Activated CD4-positive, alpha-beta T cell treated with anti-CD3 and anti-CD28 coated beads, Interleukin-2, amount 10 ng/mL, durations not matched to agents 24 days and 14 days (primary cell): ENCODE data around the gene KCNMB1. TPM values are rescaled to one million over a fixed set of nuclear protein-coding genes. Genes with fewer than 3 reads are reported as not detected.
"Not testable (repeated sequence)": the region's sequence is repeated elsewhere in the genome, so short reads cannot be mapped to it uniquely, and the experiment has no call there.

Experiments used
- DNase-seq: peaks from one replicate; pipeline ENCODE4 v3.0.0; 2022
- H3K27ac Mint-ChIP-seq: one replicate; pipeline ENCODE4 v1.8.0; 2022; ENCODE audit warnings: mild to moderate bottlenecking, mixed read lengths
- H3K27me3 Mint-ChIP-seq: one replicate; pipeline ENCODE4 v1.8.0; 2022; ENCODE audit warnings: mixed read lengths
- H3K36me3 Mint-ChIP-seq: one replicate; pipeline ENCODE4 v1.8.0; 2022; ENCODE audit warnings: low read depth, mild to moderate bottlenecking, mixed read lengths
- H3K4me1 Mint-ChIP-seq: one replicate; pipeline ENCODE4 v1.8.0; 2021; ENCODE audit warnings: mixed read lengths
- H3K4me3 Mint-ChIP-seq: one replicate; pipeline ENCODE4 v1.8.0; 2022; ENCODE audit warnings: mild to moderate bottlenecking, moderate library complexity, mixed read lengths
- H3K9me3 Mint-ChIP-seq: one replicate; pipeline ENCODE4 v1.8.0; 2021; ENCODE audit warnings: mixed read lengths
- intact Hi-C: fragments of 100-400 bp; cut with micrococcal nuclease; formaldehyde crosslinking; loops from one replicate; pipeline ENCODE4 v1.15.1; 2023
- total RNA-seq: library from RNA; stranded (reverse); gene quantifications from 2 replicates; pipeline ENCODE4 v1.2.3, GENCODE V29; 2022

The KCNMB1 gene
- total RNA-seq, 1 donor from 2014 or later = not detected

GRCh38 chr5:170380361-170380951 lies 8.7 kb downstream of the KCNMB1 start:
- no peaks in the 10 kb centered on the region for H3K4me1 Mint-ChIP-seq
- H3K9me3 Mint-ChIP-seq = no peaks in the 10 kb centered on the region
- no peak overlapping the region for H3K27ac Mint-ChIP-seq
- peaks cover 12% of the 10 kb centered on the region for H3K27me3 Mint-ChIP-seq
- intact Hi-C loops = no loop called here
- no peak overlapping the region for H3K4me3 Mint-ChIP-seq
- no peaks in the 10 kb centered on the region for H3K36me3 Mint-ChIP-seq
- no peak for DNase-seq

GRCh38 chr5:170378740-170379139 lies 10.4 kb downstream of the KCNMB1 start:
- no peaks in the 10 kb centered on the region for H3K9me3 Mint-ChIP-seq
- no peak overlapping the region for H3K4me3 Mint-ChIP-seq
- DNase-seq = no peak
- H3K27me3 Mint-ChIP-seq = peaks cover 6% of the 10 kb centered on the region
- H3K36me3 Mint-ChIP-seq = no peaks in the 10 kb centered on the region
- H3K27ac Mint-ChIP-seq = no peak overlapping the region
- intact Hi-C loops = no loop called here
- H3K4me1 Mint-ChIP-seq = no peaks in the 10 kb centered on the region

GRCh38 chr5:170377027-170377426 lies 12.1 kb downstream of the KCNMB1 start:
- Mint-ChIP-seq H3K27ac (no peak overlapping the region), H3K4me1 (no peaks in the 10 kb centered on the region), H3K36me3 (no peaks in the 10 kb centered on the region), H3K4me3 (no peak overlapping the region), H3K9me3 (no peaks in the 10 kb centered on the region), H3K27me3 (peaks cover 14% of the 10 kb centered on the region)
- no peak for DNase-seq
- intact Hi-C loops = no loop called here

GRCh38 chr5:170376526-170376925 lies 12.6 kb downstream of the KCNMB1 start:
- H3K4me1 Mint-ChIP-seq, DNase-seq, H3K9me3 Mint-ChIP-seq, H3K36me3 Mint-ChIP-seq, intact Hi-C loops, H3K27ac Mint-ChIP-seq, H3K4me3 Mint-ChIP-seq: not testable (repeated sequence)
- peaks cover 19% of the 10 kb centered on the region for H3K27me3 Mint-ChIP-seq

DNA sequence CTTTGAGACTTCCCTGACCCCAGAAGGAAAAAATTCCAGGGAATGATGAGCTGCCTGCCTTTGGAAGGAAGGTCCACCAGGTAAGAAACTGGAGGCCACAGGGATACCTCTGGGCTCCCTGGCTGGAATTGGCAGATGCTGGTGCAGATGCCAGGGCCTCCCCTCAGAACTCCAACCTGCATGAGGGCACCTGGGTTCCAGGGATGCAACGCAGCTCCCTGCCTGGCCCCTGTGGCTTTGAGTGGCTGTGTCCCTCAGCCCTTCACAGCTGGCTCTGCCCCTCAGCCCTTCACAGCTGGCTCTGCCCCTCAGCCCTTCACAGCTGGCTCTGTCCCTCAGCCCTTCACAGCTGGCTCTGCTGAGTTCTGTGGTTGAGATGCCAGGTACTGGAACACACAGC lies 13.9 kb downstream of the KCNMB1 start:
- Mint-ChIP-seq H3K4me3 (no peak overlapping the region), H3K27me3 (peaks cover 25% of the 10 kb centered on the region), H3K27ac (no peak overlapping the region), H3K36me3 (no peaks in the 10 kb centered on the region), H3K4me1 (no peaks in the 10 kb centered on the region), H3K9me3 (no peaks in the 10 kb centered on the region)
- no peak for DNase-seq
- intact Hi-C loops = no loop called here

- Mint-ChIP-seq H3K4me3 (no peak overlapping the region), H3K27me3 (peaks cover 37% of the 10 kb centered on the region), H3K4me1 (no peaks in the 10 kb centered on the region), H3K36me3 (no peaks in the 10 kb centered on the region), H3K9me3 (no peaks in the 10 kb centered on the region), H3K27ac (no peak overlapping the region)
- DNase-seq = no peak
- intact Hi-C loops = no loop called here
Observed at GRCh38 chr5:170372971-170373370, 16.2 kb downstream of the KCNMB1 start.

DNA sequence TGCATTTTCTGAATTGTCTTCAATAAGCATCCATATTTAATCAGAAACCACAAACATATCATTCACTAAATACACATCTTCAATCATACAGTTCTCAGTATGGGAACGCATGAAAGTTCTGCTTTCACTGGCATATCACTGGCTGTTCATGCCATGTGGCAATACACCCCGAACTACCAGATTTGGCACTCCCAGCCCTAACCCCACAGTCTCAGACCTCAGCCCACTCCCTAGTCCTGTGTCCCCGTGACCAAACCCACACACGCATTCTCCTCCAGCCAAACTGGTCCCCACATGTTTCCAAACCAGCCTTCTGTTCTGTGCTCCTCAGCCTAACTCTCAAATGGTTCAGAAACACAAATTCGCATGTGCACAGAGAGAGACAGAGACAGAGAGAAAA lies 20.6 kb downstream of the KCNMB1 start:
- Mint-ChIP-seq H3K9me3 (no peaks in the 10 kb centered on the region), H3K27ac (no peak overlapping the region), H3K4me1 (no peaks in the 10 kb centered on the region), H3K27me3 (peaks cover 33% of the 10 kb centered on the region), H3K4me3 (no peak overlapping the region), H3K36me3 (no peaks in the 10 kb centered on the region)
- no peak for DNase-seq
- intact Hi-C loops = no loop called here

GRCh38 chr5:170366276-170366675 lies 22.9 kb downstream of the KCNMB1 start:
- H3K27ac Mint-ChIP-seq = no peak overlapping the region
- no peaks in the 10 kb centered on the region for H3K36me3 Mint-ChIP-seq
- H3K4me1 Mint-ChIP-seq = no peaks in the 10 kb centered on the region
- DNase-seq = no peak
- intact Hi-C loops = no loop called here
- no peaks in the 10 kb centered on the region for H3K9me3 Mint-ChIP-seq
- H3K27me3 Mint-ChIP-seq = peaks cover 19% of the 10 kb centered on the region
- H3K4me3 Mint-ChIP-seq = no peak overlapping the region

- DNase-seq = no peak
- Mint-ChIP-seq H3K27me3 (peaks cover 19% of the 10 kb centered on the region), H3K4me3 (no peak overlapping the region), H3K36me3 (no peaks in the 10 kb centered on the region), H3K9me3 (no peaks in the 10 kb centered on the region), H3K27ac (no peak overlapping the region), H3K4me1 (no peaks in the 10 kb centered on the region)
- intact Hi-C loops = no loop called here
Observed at GRCh38 chr5:170365831-170366230, 23.3 kb downstream of the KCNMB1 start.

GRCh38 chr5:170365011-170365410 lies 24.2 kb downstream of the KCNMB1 start:
- H3K4me1 Mint-ChIP-seq = no peaks in the 10 kb centered on the region
- H3K36me3 Mint-ChIP-seq = no peaks in the 10 kb centered on the region
- no peaks in the 10 kb centered on the region for H3K9me3 Mint-ChIP-seq
- no peak overlapping the region for H3K4me3 Mint-ChIP-seq
- H3K27ac Mint-ChIP-seq = no peak overlapping the region
- peaks cover 15% of the 10 kb centered on the region for H3K27me3 Mint-ChIP-seq
- intact Hi-C loops = no loop called here
- DNase-seq = no peak

DNA sequence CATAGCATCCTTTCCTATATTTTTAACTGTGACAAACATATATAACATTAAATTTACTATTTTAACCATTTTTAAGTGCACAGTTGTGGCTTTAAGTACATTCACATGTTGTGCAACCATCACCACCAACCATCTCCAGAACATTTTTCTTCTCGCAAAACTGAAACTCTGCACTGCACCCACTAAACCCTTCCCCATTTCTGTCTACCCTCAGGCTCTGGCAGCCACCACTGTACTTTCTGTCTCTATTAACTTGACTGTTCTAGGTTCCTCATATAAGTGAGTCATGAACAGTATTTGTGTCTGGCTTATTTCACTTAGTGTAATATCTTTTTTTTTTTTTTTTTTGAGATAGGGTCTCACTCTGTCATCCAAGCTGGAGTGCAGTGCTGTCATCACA lies 25.5 kb downstream of the KCNMB1 start:
- Mint-ChIP-seq H3K27me3 (peaks cover 7% of the 10 kb centered on the region), H3K36me3 (no peaks in the 10 kb centered on the region), H3K9me3 (no peaks in the 10 kb centered on the region), H3K4me1 (no peaks in the 10 kb centered on the region), H3K27ac (no peak overlapping the region), H3K4me3 (no peak overlapping the region)
- intact Hi-C loops = no loop called here
- no peak for DNase-seq

GRCh38 chr5:170362656-170363055 lies 26.5 kb downstream of the KCNMB1 start:
- no peak overlapping the region for H3K4me3 Mint-ChIP-seq
- intact Hi-C loops = no loop called here
- no peaks in the 10 kb centered on the region for H3K9me3 Mint-ChIP-seq
- H3K36me3 Mint-ChIP-seq = no peaks in the 10 kb centered on the region
- no peak overlapping the region for H3K27ac Mint-ChIP-seq
- no peaks in the 10 kb centered on the region for H3K4me1 Mint-ChIP-seq
- peaks cover 3% of the 10 kb centered on the region for H3K27me3 Mint-ChIP-seq
- no peak for DNase-seq

DNA sequence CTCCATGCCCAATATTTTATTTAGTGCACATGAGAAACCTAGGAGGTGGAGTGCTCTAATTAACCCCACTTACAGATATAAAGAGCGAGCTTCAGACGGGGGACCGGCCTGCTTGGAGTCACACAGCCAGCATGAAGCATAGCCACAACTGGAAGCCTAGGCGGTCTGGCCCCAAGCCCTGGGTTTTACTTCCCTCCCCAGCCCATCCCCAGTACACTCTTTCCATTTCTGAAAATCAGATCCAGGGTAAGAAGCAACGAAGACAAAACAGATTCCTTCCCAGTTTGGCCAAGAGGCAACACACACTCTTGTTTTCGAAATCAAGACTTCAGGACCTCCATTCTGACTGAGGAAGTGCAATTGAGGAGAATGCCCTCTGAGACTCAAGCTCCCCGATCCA lies 27.1 kb downstream of the KCNMB1 start:
- intact Hi-C loops = no loop called here
- Mint-ChIP-seq H3K36me3 (no peaks in the 10 kb centered on the region), H3K27me3 (peaks cover 4% of the 10 kb centered on the region), H3K4me1 (no peaks in the 10 kb centered on the region), H3K27ac (no peak overlapping the region), H3K4me3 (no peak overlapping the region), H3K9me3 (no peaks in the 10 kb centered on the region)
- no peak for DNase-seq

DNA sequence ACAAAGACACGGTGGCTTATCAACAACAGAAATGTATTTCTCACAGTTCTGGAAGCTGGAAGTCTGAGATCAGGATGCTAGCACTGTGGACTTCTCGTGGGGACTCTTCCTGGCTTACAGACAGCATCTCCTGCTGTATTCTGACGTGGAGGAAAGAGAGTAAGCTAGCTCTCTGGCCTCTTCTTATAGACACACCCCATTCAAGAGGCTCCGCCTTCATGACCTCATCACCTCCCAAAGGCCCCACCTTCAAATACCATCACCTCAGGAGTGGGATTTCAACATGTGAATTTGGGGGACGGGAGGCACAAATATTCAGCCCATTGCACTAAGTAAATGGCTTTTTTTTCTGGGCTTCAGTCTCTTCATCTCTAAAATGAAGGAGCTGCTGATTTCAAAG lies 27.6 kb downstream of the KCNMB1 start:
- no peaks in the 10 kb centered on the region for H3K36me3 Mint-ChIP-seq
- H3K4me1 Mint-ChIP-seq = no peaks in the 10 kb centered on the region
- H3K27me3 Mint-ChIP-seq = peaks cover 4% of the 10 kb centered on the region
- no peak for DNase-seq
- H3K9me3 Mint-ChIP-seq = no peaks in the 10 kb centered on the region
- H3K27ac Mint-ChIP-seq = no peak overlapping the region
- intact Hi-C loops = no loop called here
- no peak overlapping the region for H3K4me3 Mint-ChIP-seq

- Mint-ChIP-seq H3K36me3 (no peaks in the 10 kb centered on the region), H3K27me3 (peaks cover 8% of the 10 kb centered on the region), H3K4me1 (no peaks in the 10 kb centered on the region), H3K27ac (no peak overlapping the region), H3K9me3 (no peaks in the 10 kb centered on the region), H3K4me3 (no peak overlapping the region)
- intact Hi-C loops = no loop called here
- DNase-seq = no peak
Observed at GRCh38 chr5:170361116-170361515, 28.1 kb downstream of the KCNMB1 start.
